Measurements from ENCODE around the gene DHRS4L2.

DNA sequence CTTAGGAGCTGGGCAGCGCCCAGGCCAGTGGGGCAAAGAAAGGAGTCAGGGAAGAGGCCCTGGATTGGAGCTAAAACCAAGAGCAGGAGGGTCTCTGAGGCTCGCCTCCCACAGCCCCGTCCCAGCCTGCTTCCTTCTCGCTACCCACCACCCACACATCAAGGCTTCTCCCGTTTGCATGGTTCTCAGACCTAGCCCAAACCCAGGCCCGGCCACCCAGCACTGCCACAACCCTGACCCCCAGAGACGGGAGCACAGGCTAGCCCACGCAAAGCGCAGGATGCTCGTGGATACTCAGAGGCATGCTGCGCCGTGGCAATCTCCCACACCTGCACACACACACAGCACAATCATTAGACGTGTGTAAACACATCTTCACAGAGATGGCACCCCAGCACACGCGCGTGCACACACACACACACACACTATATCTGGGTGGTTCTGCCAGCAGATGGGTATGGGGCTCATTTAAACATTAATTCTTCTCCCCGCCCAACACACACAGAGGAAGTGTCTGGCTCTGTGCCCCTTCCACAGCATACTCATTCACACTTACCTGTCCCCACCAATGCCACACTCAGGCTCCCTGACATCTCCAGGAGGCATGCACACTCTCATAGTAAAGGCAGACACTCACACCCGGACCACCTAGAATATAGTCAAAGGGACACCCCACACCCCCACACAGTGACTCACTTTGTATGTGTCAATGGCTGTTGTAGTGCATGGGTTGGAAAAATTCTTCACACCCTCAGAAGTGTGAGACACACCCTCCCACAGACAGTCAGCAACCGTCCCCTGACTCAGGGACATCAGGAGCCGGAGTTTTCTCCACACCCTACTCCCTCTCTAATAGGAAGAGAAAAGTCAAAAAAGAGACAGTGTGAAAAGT is 64.2 kb downstream of the DHRS4L2 start:
- TF ChIP-seq, protein P1, sequence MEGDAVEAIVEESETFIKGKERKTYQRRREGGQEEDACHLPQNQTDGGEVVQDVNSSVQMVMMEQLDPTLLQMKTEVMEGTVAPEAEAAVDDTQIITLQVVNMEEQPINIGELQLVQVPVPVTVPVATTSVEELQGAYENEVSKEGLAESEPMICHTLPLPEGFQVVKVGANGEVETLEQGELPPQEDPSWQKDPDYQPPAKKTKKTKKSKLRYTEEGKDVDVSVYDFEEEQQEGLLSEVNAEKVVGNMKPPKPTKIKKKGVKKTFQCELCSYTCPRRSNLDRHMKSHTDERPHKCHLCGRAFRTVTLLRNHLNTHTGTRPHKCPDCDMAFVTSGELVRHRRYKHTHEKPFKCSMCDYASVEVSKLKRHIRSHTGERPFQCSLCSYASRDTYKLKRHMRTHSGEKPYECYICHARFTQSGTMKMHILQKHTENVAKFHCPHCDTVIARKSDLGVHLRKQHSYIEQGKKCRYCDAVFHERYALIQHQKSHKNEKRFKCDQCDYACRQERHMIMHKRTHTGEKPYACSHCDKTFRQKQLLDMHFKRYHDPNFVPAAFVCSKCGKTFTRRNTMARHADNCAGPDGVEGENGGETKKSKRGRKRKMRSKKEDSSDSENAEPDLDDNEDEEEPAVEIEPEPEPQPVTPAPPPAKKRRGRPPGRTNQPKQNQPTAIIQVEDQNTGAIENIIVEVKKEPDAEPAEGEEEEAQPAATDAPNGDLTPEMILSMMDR (IDR thresholded peaks at IDR 0.05; ENCODE audit: poor library complexity) = no peak
- no peak for TF ChIP-seq EZH2 (IDR thresholded peaks at IDR 0.05; ENCODE audit: borderline replicate concordance)

Data from hepatocyte (in vitro differentiated cells).